HTERT RPE-1 (cell line): ENCODE measurements around the gene CMIP.

ENCODE experiments used
- in situ Hi-C: fragments of 300-500 bp; cut with MboI; formaldehyde crosslinking; loops from 4 replicates; pipeline ENCODE4 v1.14.3; 2020; ENCODE audit warnings: low sequenced_read_pairs

The CMIP gene

GRCh38 chr16:81545470-81546250, 101.1 kb downstream of the CMIP start:
- in situ Hi-C loops, result no loop called here

- in situ Hi-C loops, result no loop called here
Measured at GRCh38 chr16:81546781-81547180, 102.2 kb downstream of the CMIP start.

DNA sequence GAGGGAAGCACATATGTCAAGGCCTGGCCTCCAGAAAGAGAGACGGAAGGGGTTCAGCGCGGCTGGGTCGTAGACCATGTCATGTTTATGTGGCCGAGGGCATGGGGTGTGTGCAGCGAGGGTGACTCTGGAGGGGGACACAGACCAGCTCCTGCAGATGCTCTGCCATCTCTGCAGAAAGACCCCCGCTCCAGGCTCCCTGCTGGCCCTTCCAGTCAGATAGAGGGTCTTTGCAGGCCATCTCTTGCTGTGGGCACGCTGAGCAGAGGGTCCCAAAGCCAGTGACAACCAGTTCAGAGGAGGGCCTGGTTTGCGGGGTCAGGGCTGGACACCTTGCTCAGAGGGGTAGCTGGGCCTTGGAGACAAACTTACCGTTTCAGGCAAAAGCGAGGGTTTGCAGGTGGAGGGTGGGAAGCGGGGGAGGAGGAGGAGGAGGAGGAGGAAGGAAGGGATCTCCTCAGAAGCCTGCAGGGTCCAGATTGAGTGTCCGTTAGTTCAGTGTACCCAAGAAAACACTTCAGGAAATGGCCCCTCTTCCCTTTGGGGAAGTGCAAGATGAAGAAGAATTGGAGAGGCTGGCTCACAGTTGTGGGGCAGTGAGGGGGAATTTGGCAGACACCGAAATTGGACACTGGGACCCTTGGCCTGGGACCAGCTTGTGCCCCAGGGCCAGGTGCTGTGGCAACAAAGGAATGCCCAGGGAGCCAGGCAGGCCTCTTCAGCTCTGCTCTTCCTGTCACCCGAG, 102.8 kb downstream of the CMIP start:
- in situ Hi-C loops, result no loop called here

GRCh38 chr16:81547939-81548216, 103.3 kb downstream of the CMIP start:
- in situ Hi-C loops, result no loop called here

- in situ Hi-C loops, result no loop called here
Measured at GRCh38 chr16:81548551-81548875, 103.9 kb downstream of the CMIP start.

DNA sequence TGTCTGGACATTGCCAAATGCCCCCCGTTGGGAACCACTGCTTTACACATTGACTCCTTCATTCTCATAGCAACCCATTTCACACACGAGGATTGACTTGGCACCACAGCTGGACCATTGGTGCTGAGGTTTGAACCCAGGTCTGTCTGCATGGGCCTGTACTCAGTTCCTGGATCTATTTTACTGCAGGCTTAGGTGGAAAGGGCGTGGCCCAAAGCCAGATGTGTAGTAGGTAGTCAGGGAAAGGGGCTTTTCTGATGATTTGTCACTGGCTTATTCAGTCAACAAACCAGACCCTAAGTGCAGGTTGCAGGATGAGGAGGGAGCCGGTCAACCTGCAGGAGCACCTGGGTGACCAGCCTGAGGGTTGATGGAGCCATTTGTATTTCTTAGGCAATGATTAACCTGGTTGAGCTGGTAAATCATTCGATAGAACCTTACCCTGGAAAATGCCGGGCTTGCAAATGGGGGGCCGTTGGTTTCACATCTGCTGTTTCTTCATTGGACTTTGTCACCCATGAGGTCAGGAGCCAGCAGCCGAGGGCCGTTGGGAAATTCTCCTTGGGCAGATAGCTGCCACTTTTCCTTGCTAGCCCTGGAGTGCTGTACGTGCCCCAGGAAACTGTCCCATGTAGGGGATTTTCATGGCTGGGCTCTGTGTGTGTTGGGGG, 104.4 kb downstream of the CMIP start:
- in situ Hi-C loops, result no loop called here

DNA sequence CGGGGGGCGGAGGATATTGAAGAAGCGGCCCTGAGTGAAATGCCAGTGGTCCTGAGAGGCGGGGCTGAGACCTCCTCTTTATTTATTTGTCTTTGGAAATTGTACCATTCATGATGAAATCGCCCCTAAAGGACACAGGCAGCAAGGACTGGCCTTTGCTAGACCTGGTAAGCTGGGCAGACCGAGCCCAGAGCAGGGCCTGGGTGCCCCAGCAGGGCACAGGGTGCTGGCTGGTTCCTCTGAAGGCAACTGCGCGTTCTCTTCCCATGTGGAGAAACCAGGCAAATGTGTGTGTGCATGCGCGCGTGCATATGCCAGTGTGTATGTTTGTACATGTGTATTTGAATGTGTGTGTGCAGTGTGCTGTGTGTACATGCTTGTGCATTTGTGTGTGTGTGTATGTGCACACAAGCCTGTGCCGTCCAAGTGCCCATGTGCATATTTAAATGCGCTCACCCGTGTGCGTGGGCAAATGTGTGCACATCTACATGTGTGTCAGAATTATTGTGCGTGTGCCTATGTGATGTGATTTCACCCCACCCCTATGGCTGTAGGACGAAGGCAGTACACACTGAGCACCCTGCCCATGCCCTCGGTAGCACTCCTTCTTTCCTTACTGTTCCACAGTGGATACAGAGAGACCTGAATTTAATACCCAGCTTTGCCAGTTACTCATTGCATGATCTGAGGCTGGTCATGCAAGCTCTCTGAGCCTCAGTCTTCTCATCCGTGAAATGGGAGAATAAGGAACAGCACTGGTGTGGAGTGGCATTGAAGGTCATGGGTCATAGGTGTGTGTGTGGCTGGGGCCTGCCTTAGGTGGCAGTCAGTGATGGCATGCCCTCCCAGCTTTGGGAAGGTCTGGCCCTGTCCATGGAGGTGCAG, 105.2 kb downstream of the CMIP start:
- in situ Hi-C loops, result no loop called here

- in situ Hi-C loops, result no loop called here
Measured at GRCh38 chr16:81550432-81550808, 105.8 kb downstream of the CMIP start.

- in situ Hi-C loops, result no loop called here
Measured at GRCh38 chr16:81551151-81551808, 106.7 kb downstream of the CMIP start.

DNA sequence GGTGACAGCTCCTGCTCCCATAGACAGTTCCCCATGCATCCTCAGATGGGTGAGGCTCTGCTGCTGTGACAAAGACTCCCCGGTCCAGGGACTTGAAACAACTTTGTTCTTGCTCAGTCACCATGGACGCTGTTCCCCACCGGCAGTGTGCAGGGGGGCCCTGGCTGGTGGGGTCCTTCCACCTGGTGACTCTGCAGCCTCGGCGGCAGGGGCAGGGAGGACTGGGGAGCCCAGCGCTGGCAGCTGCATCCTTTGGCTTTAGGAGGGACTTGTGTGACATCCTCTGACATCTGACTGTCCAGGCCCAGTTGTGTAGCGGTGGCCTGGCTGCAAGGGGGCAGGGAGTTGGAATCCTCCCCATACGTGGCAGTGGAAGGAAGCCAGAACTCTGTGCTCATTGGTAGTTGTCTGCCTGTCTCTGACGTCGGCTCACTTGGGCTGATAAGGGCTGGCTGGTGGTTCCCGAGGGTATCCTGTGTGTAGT, 107.3 kb downstream of the CMIP start:
- in situ Hi-C loops, result no loop called here

GRCh38 chr16:81552743-81553079, 108.1 kb downstream of the CMIP start:
- in situ Hi-C loops, result no loop called here

GRCh38 chr16:81553080-81553813, 108.6 kb downstream of the CMIP start:
- in situ Hi-C loops, result no loop called here

DNA sequence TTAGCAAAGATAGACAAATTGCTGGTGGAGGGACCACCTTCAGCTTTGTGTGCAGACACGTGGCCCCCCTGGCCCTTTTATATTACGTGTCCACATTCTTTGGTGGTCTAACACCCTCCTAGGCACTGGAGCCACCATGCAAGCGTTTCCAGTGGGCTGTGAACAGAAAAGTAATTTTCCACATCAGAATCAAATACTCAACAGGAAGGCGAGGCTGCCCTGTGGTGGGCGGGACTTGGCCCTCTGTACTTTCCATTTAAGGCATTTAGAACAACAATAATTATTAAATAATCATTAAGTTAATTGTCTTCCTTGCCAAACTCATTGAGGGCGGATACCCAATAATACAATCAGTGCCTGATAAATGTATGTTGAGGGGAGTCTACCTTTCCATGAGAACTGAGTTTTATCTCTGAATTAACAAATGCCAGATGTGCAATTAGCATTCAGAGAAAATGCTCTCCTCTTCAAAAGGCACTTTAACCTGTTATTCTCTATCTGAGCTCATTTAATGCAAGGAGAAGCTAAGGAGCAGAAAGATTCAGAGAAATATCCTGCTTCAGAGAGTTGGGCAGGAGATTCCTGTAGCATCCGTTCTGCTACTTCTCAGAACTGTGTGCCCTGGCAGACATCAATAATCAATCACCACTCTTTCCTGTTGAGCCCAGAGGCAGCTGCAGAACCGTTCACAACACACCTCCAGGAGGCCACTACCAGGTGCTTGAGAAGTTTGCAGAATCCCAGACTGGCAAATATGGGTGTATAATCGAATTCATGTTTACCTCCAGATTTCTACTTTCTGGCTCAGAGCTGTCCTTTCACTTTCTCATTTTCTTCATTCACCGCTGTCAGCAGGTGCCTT, 109.4 kb downstream of the CMIP start:
- in situ Hi-C loops, result no loop called here

- in situ Hi-C loops, result no loop called here
Measured at GRCh38 chr16:81554979-81555378, 110.4 kb downstream of the CMIP start.

GRCh38 chr16:81555660-81556059, 111.1 kb downstream of the CMIP start:
- in situ Hi-C loops, result no loop called here

DNA sequence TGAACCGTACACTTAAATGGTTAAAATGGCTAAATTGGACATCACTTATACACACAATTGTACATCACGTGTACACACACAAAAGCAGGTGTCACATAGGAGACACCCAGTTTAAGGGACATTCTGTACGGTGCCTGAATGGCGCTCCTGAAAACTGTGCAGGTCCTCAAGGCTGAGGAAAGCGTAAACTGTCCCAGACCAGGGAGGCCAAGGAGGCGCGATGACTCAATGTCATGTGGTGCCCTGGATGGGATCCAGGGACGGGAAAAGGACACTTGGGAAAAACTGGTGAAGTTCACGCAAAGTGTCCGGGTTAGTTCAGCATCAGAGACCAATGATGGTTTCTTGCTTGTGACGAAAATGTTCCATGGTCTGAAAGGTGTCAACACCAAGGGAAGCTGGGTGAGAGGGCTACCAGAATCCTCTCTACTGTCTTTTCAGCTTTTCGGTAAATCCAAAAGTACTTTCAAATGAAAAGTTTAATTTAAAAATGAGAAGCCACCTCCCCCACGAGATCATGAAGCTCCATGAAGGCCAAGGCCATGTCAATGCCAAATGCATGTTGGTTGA, 112.2 kb downstream of the CMIP start:
- in situ Hi-C loops, result no loop called here

- in situ Hi-C loops, result no loop called here
Measured at GRCh38 chr16:81558077-81558443, 113.5 kb downstream of the CMIP start.

DNA sequence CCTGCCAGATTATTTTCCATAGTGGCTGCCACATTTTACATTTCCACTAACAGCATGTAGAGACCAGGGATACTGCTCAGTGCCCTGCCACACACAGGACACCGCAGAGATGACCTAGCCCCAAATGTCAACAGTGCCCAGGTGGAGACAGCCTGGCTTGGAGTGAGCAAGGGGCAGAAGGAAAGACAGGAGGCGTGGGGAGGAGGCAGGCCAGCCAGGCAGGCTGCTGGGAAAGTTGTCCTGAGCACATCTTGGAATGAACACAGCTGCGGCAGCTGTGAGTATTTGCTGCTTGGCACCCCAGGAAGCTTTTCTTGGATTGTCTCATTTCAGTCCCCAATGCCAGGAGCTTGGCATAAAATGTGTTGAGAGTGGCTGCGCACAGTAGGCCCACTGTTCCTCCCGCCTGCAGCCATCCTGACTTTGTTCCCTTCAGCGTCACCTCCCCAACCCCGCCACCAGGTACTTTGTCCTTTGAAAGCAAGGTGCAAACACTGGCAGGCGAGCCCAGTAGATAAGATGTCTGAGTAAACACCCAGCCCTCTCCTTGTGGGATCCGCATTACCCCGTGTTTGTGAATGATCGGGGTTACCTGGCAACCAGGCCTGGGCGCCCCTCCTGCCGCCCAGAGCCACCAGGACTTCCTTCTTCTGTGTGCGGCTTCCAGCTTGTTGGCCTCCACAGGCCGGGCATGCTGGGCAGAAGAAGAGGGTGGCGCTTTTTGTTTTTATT, 114.0 kb downstream of the CMIP start:
- in situ Hi-C loops, result no loop called here
